HepG2 (cell line): ENCODE results near the gene NEDD4L. TPM values are rescaled to one million over a fixed set of nuclear protein-coding genes. Genes with fewer than 3 reads are reported as not detected.

Source experiments
- ATAC-seq: fragments of 200-7000 bp; cut with Tn5 transposase; 3 replicates; pipeline ENCODE4 v1.9.1; 2020; ENCODE audit warnings: mild to moderate bottlenecking, moderate library complexity
- BruUV-seq: library from RNA; stranded (reverse); fragments of 400-500 nt; replicated peaks from 2 replicates; lab custom pipeline; 2021; lab: Mats Ljungman, UMichigan
- CTCF ChIA-PET: fragments of 300-600 bp; formaldehyde crosslinking; extraction: SDS; loops from one replicate; lab custom pipeline; 2021; ENCODE audit warnings: low total read pairs, inconsistent platforms, low intra/inter-chr PET ratio; lab: Yijun Ruan, JAX
- POLR2A ChIA-PET: fragments of 350-600 bp; sonication (Branson Sonifier 250); formaldehyde crosslinking; loops from one replicate; lab custom pipeline; 2020; ENCODE audit warnings: antibody characterized with exemption, inconsistent platforms; lab: Yijun Ruan, JAX
- DNase-seq: peaks from one replicate; pipeline ENCODE4 v3.0.0-alpha.2; 2015; ENCODE audit warnings: low spot score
- FAIRE-seq: peaks from 3 replicates; lab custom pipeline; 2011; peaks lifted over from hg19 to GRCh38; lab: Jason Lieb, UNC
- H2AFZ ChIP-seq: one replicate; pipeline ENCODE4 v1.6.1; 2011; ENCODE audit warnings: low read length, inconsistent platforms
- H3K27ac ChIP-seq: fragments of 300-600 bp; 3 replicates; pipeline ENCODE4 v1.8.0; 2011; ENCODE audit warnings: mixed run types, mild to moderate bottlenecking, mixed read lengths, low read length, inconsistent platforms; ENCODE audit not compliant: insufficient read depth; ENCODE audit errors: extremely low read length
- H3K27me3 ChIP-seq, 2 experiments: fragments of 200-600 bp in 1 of 2; 2 replicates in 1 of 2; 3 replicates in 1 of 2; pipeline versions ENCODE4 v1.6.0 to v1.8.0; 2011; ENCODE audit warnings: low read length in 2 of 2, mild to moderate bottlenecking in 2 of 2, moderate library complexity in 2 of 2, inconsistent platforms in 1 of 2; ENCODE audit not compliant: insufficient read depth in 2 of 2, control insufficient read depth in 1 of 2
- H3K36me3 ChIP-seq, 2 experiments: fragments of 200-600 bp in 1 of 2; replicated peaks in 1 of 2; 2 replicates in 1 of 2; 3 replicates in 1 of 2; pipeline versions ENCODE4 v1.5.1 to v1.8.0; 2011; ENCODE audit warnings: low read length in 2 of 2, inconsistent platforms in 1 of 2; ENCODE audit not compliant: insufficient read depth in 2 of 2, control insufficient read depth in 1 of 2
- H3K4me1 ChIP-seq: 2 replicates; pipeline ENCODE4 v1.5.1; 2012; ENCODE audit warnings: low read length, inconsistent platforms; ENCODE audit not compliant: insufficient read depth
- H3K4me2 ChIP-seq: 2 replicates; pipeline ENCODE4 v1.6.0; 2011; ENCODE audit warnings: low read depth, low read length, inconsistent platforms
- H3K4me3 ChIP-seq, 3 experiments: fragments of 200-600 bp in 1 of 3; sonication (generic), shearing (Covaris generic) in 1 of 3; replicated peaks in 1 of 3; 2 replicates each; pipeline ENCODE4 v1.5.1; 2011 to 2016; ENCODE audit warnings: low read length in 3 of 3, inconsistent platforms in 2 of 3, low read depth in 2 of 3, mild to moderate bottlenecking in 2 of 3, control low read depth in 1 of 3, mixed read lengths in 1 of 3; ENCODE audit not compliant: insufficient read depth in 1 of 3
- H3K79me2 ChIP-seq: one replicate; pipeline ENCODE4 v1.6.1; 2011; ENCODE audit warnings: low read length, inconsistent platforms; ENCODE audit not compliant: insufficient read depth
- H3K9ac ChIP-seq: 2 replicates; pipeline ENCODE4 v1.6.0; 2011; ENCODE audit warnings: mild to moderate bottlenecking, low read depth, low read length, inconsistent platforms; ENCODE audit not compliant: insufficient read depth
- H3K9me3 ChIP-seq: 2 replicates; pipeline ENCODE4 v1.5.1; 2012; ENCODE audit warnings: mild to moderate bottlenecking, low read length
- H4K20me1 ChIP-seq: 2 replicates; pipeline ENCODE4 v1.6.0; 2011; ENCODE audit warnings: inconsistent platforms, mild to moderate bottlenecking, low read length, moderate library complexity; ENCODE audit not compliant: insufficient read depth
- ADNP ChIP-seq: sonication (generic); formaldehyde crosslinking; IDR thresholded peaks from 2 replicates; pipeline ENCODE4 v1.4.0; 2020; ENCODE audit warnings: missing genetic modification reagents
- ELF3 ChIP-seq: IDR thresholded peaks from 2 replicates; pipeline ENCODE4 v1.6.1; 2016; ENCODE audit warnings: missing genetic modification reagents, missing compliant biosample characterization
- FOSL2 ChIP-seq: sonication (generic); formaldehyde crosslinking; IDR thresholded peaks from 2 replicates; pipeline ENCODE4 v1.4.0; 2020; ENCODE audit warnings: missing genetic modification reagents
- HNF1B ChIP-seq: sonication (generic); formaldehyde crosslinking; IDR thresholded peaks from 2 replicates; pipeline ENCODE4 v1.5.1; 2020; ENCODE audit warnings: mild to moderate bottlenecking, moderate library complexity, missing genetic modification reagents
- HNF4A ChIP-seq: sonication (generic); formaldehyde crosslinking; IDR thresholded peaks from 2 replicates; pipeline ENCODE4 v1.4.0; 2020; ENCODE audit warnings: missing genetic modification reagents
- HNRNPLL ChIP-seq: fragments of 200-400 bp; formaldehyde crosslinking; IDR thresholded peaks from 2 replicates; pipeline ENCODE4 v1.6.1; 2017; ENCODE audit warnings: mild to moderate bottlenecking, low read depth, low read length; ENCODE audit not compliant: poor library complexity, severe bottlenecking
- JUNB ChIP-seq: sonication (generic); formaldehyde crosslinking; IDR thresholded peaks from 2 replicates; pipeline ENCODE4 v1.8.0; 2022; ENCODE audit warnings: missing genetic modification reagents, mild to moderate bottlenecking, borderline replicate concordance
- MIER3 ChIP-seq: IDR thresholded peaks from 2 replicates; pipeline ENCODE4 v1.6.1; 2016; ENCODE audit warnings: missing compliant biosample characterization, borderline replicate concordance
- MYC ChIP-seq: sonication (generic); formaldehyde crosslinking; IDR thresholded peaks from 2 replicates; pipeline ENCODE4 v1.9.0; 2021; ENCODE audit warnings: missing genetic modification reagents, borderline replicate concordance
- NR2F1 ChIP-seq, 2 experiments: fragments of 450-650 bp in 1 of 2; formaldehyde crosslinking in 1 of 2; IDR thresholded peaks; 2 replicates each; pipeline versions ENCODE4 v1.5.0 to v1.6.1; 2016 to 2020; ENCODE audit warnings: mild to moderate bottlenecking in 1 of 2, missing compliant biosample characterization in 1 of 2, missing genetic modification reagents in 1 of 2, moderate library complexity in 1 of 2
- RNF2 ChIP-seq: fragments of 450-650 bp; conservative IDR thresholded peaks from 2 replicates; pipeline ENCODE4 v1.6.1; 2016; ENCODE audit warnings: low read depth
- RXRB ChIP-seq: IDR thresholded peaks from 2 replicates; pipeline ENCODE4 v1.6.1; 2016; ENCODE audit warnings: borderline replicate concordance, missing genetic modification reagents, missing compliant biosample characterization
- SNRNP70 ChIP-seq: fragments of 200-400 bp; formaldehyde crosslinking; IDR thresholded peaks from 2 replicates; pipeline ENCODE4 v1.6.1; 2017; ENCODE audit warnings: mild to moderate bottlenecking, low read depth, low read length, moderate library complexity
- ZBTB33 ChIP-seq: sonication (generic); formaldehyde crosslinking; IDR thresholded peaks from 2 replicates; pipeline ENCODE4 v1.4.0; 2020; ENCODE audit warnings: missing genetic modification reagents
- ZFYVE20 ChIP-seq: sonication (generic); formaldehyde crosslinking; IDR thresholded peaks from 2 replicates; pipeline ENCODE4 v1.8.0; 2023; ENCODE audit warnings: low read depth, mild to moderate bottlenecking, moderate library complexity, missing genetic modification reagents, borderline replicate concordance
- ZNF510 ChIP-seq: sonication (generic); formaldehyde crosslinking; IDR thresholded peaks from 2 replicates; pipeline ENCODE4 v1.4.0; 2020; ENCODE audit warnings: low read depth, mild to moderate bottlenecking, missing genetic modification reagents
- ZNF749 ChIP-seq: sonication (generic); formaldehyde crosslinking; IDR thresholded peaks from 2 replicates; pipeline ENCODE4 v1.8.0; 2022; ENCODE audit warnings: mild to moderate bottlenecking, missing genetic modification reagents, moderate library complexity, borderline replicate concordance
- WGBS: methylation state at CpG from one replicate; pipeline ENCODE4 v1.1.6; 2017; ENCODE audit warnings: low lambda C conversion rate; 5-methylcytosine and 5-hydroxymethylcytosine counted together
- in situ Hi-C: cut with HindIII; loops from 2 replicates; pipeline ENCODE4 v1.10.0; 2017; ENCODE audit warnings: low pct_unique_long_range_greater_than_20kb; ENCODE audit not compliant: extremely low pct_ligation_motif_present
- intact Hi-C: fragments of 100-400 bp; cut with micrococcal nuclease; formaldehyde crosslinking; loops from one replicate; pipeline ENCODE4 v1.10.0; 2022; ENCODE audit not compliant: unreplicated experiment
- polyA plus RNA-seq, 8 experiments: library from polyadenylated mRNA; depleted of rRNA in 3 of 8; stranded (reverse) in 7 of 8; unstranded in 1 of 8; fragments of >200 nt; fragmentation: Illumina TruSeq in 4 of 8; extraction: Trizol in 4 of 8; gene quantifications; 2 replicates each; pipeline versions ENCODE4 v1.2.1 to v1.2.3, GENCODE V29; 2011 to 2016; ENCODE audit warnings: low read depth in 4 of 8, missing spikeins in 1 of 8, mixed read lengths in 1 of 8; ENCODE audit not compliant: insufficient read depth in 1 of 8
- total RNA-seq, 5 experiments: library from RNA; depleted of rRNA; stranded (reverse); fragments of >200 nt; fragmentation: Illumina TruSeq; extraction: Trizol; gene quantifications; 2 replicates each; pipeline ENCODE4 v1.2.3, GENCODE V29; 2016; ENCODE audit warnings: low read depth in 1 of 5
- TF ChIP-seq, protein P1 (sequence below): sonication (generic); IDR thresholded peaks from 2 replicates; pipeline ENCODE4 v1.6.1; 2016; ENCODE audit warnings: low read depth, borderline replicate concordance
- TF ChIP-seq, protein P2 (sequence below): sonication (generic); formaldehyde crosslinking; IDR thresholded peaks from 2 replicates; pipeline ENCODE4 v1.5.0; 2020; ENCODE audit warnings: missing genetic modification reagents, mild to moderate bottlenecking, borderline replicate concordance

Gene NEDD4L
- total and polyA plus RNA-seq, 2 of the 13 experiments (the other 11 are each of a cell fraction or from before 2014, with no cell fraction given) = 168 to 390 TPM

DNA sequence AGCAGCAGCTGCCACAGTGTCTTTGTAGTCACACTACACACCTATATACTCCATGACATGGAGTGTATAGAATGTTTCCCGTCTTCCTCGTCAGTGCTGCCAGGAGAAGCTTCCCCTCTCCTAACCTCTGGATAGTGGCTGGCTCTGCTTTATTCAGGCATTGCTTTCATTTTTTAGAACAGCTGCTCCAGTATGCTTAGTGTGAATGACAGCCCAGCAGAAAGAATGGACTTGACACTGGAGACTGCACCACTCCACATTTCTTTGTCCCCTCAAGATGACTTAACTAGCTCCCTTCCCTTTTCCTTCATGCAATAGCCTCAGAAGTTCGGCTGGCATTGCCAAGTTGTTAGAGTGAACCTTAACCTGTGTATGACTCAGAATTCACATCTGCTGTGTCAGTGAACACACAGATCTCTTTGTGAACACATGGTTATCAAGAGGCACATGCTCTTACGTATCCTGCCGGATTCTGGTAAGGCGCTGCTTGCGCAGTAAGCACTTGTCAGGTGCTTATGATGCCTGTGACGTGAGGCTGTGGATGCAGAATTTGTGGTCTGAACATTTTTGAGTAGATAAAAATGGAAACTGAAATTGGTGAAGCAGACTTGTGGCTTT, 73.9 kb downstream of the NEDD4L start (continued):
- TF ChIP-seq, protein P1, sequence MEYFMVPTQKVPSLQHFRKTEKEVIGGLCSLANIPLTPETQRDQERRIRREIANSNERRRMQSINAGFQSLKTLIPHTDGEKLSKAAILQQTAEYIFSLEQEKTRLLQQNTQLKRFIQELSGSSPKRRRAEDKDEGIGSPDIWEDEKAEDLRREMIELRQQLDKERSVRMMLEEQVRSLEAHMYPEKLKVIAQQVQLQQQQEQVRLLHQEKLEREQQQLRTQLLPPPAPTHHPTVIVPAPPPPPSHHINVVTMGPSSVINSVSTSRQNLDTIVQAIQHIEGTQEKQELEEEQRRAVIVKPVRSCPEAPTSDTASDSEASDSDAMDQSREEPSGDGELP = peak; percentile 26; the same call in 1 of the 2 replicates
- peak; percentile 34; the same call in 1 of the 2 replicates for TF ChIP-seq HNF4A (CRISPR knock-in tag)
- TF ChIP-seq MIER3 (CRISPR knock-in tag) = no peak
- TF ChIP-seq FOSL2 (CRISPR knock-in tag) = peak; percentile 94
- TF ChIP-seq SNRNP70 = no peak
- peak; percentile 25; the same call in 1 of the 2 replicates for TF ChIP-seq MYC (CRISPR knock-in tag)
- TF ChIP-seq HNRNPLL = peak; percentile 29
- peak; percentile 96 for TF ChIP-seq ZBTB33
- TF ChIP-seq JUNB (CRISPR knock-in tag) = peak; percentile 41; the same call in 1 of the 2 replicates

GRCh38 chr18:58118536-58118935, 74.5 kb downstream of the NEDD4L start:
- POLR2A ChIA-PET = no interaction called here
- FAIRE-seq = no peak
- TF ChIP-seq ZNF510 = no peak
- no peak for TF ChIP-seq RXRB
- no peak for TF ChIP-seq ZFYVE20
- no peak for TF ChIP-seq NR2F1 (CRISPR knock-in tag; IDR thresholded peaks at IDR 0.05)
- TF ChIP-seq RNF2 = no peak
- no peak for TF ChIP-seq ZNF749
- TF ChIP-seq ADNP (CRISPR knock-in tag) = no peak
- TF ChIP-seq, protein P2, sequence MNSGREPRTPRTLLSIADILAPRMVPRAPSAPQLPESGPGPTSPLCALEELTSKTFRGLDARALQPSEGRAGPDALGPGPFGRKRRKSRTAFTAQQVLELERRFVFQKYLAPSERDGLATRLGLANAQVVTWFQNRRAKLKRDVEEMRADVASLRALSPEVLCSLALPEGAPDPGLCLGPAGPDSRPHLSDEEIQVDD (CRISPR knock-in tag) = no peak
- no peak for TF ChIP-seq ELF3 (CRISPR knock-in tag)
- no peak for TF ChIP-seq HNF1B (CRISPR knock-in tag)
- TF ChIP-seq, all 625 proteins: peak for 0
- no peak overlapping the region for H3K27ac ChIP-seq
- ATAC-seq = no peak
- H3K79me2 ChIP-seq = peaks cover 16% of the 10 kb centered on the region
- in situ Hi-C loops (loop anchor here (25.0 kb wide), 1 partner anchor 231 kb away; no protein-coding TSS in a partner anchor), intact Hi-C loops (no loop called here)
- H3K4me3 ChIP-seq = no peak overlapping the region
- H3K27me3 ChIP-seq = no peaks in the 10 kb centered on the region
- peaks cover 27% of the 10 kb centered on the region for H3K4me1 ChIP-seq
- no peak overlapping the region for H3K9ac ChIP-seq
- H3K4me2 ChIP-seq = no peak overlapping the region
- CTCF ChIA-PET = no interaction called here
- no TSS peak for BruUV-seq
- no peaks in the 10 kb centered on the region for H3K36me3 ChIP-seq
- peaks cover 3% of the 10 kb centered on the region; the same call in 1 of the 2 replicates for H4K20me1 ChIP-seq
- no peaks in the 10 kb centered on the region for H3K9me3 ChIP-seq
- 100% methylated on average over 5 of the region's 6 CpGs for WGBS
- H2AFZ ChIP-seq = no peak overlapping the region
- DNase-seq = no peak
